Measurements from ENCODE around the gene ABCA10.
A peak's percentile ranks its signal among the peaks of the same experiment; 100 is the strongest.
"Not testable (repeated sequence)": the region's sequence is repeated elsewhere in the genome, so short reads cannot be mapped to it uniquely, and the experiment has no call there.

ABCA10 gene, protein sequence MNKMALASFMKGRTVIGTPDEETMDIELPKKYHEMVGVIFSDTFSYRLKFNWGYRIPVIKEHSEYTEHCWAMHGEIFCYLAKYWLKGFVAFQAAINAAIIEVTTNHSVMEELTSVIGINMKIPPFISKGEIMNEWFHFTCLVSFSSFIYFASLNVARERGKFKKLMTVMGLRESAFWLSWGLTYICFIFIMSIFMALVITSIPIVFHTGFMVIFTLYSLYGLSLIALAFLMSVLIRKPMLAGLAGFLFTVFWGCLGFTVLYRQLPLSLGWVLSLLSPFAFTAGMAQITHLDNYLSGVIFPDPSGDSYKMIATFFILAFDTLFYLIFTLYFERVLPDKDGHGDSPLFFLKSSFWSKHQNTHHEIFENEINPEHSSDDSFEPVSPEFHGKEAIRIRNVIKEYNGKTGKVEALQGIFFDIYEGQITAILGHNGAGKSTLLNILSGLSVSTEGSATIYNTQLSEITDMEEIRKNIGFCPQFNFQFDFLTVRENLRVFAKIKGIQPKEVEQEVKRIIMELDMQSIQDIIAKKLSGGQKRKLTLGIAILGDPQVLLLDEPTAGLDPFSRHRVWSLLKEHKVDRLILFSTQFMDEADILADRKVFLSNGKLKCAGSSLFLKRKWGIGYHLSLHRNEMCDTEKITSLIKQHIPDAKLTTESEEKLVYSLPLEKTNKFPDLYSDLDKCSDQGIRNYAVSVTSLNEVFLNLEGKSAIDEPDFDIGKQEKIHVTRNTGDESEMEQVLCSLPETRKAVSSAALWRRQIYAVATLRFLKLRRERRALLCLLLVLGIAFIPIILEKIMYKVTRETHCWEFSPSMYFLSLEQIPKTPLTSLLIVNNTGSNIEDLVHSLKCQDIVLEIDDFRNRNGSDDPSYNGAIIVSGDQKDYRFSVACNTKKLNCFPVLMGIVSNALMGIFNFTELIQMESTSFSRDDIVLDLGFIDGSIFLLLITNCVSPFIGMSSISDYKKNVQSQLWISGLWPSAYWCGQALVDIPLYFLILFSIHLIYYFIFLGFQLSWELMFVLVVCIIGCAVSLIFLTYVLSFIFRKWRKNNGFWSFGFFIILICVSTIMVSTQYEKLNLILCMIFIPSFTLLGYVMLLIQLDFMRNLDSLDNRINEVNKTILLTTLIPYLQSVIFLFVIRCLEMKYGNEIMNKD (N-terminal part only)

DNA sequence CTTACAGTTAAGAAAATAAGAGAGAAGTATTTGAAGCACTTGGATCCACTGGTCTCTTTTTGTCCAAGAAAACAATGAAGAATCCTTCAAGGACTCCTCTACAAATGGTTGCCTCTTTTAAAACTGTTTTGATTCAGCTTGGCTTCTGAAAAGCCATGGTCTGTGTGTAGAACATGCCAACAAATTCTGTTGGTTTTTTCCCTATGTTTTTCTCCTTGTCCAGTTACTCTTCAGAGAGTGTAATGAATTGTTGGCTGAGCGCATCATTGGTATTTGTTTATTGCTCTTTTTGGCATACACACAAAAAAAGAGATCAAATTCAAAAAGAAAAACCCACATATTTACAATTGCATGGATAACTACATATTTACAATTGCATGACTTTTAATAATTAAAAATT lies at the start of gene ABCA10:
Gene ABCA10 (minus strand): TSS at position 249 of the 400 bp plus-strand sequence. CDS start 3,466 bp downstream, outside the sequence.
- TF ChIP-seq ARNT (IDR thresholded peaks at IDR 0.05) = no peak
- TF ChIP-seq NFRKB (IDR thresholded peaks at IDR 0.05) = no peak
- no peak for TF ChIP-seq TARDBP (IDR thresholded peaks at IDR 0.05)
- no peak for TF ChIP-seq CTBP1 (IDR thresholded peaks at IDR 0.05; ENCODE audit: borderline replicate concordance)
- no peak for TF ChIP-seq L3MBTL2 (conservative IDR thresholded peaks at IDR 0.05)
- TF ChIP-seq HDGF (IDR thresholded peaks at IDR 0.05; ENCODE audit: borderline replicate concordance) = no peak
- TF ChIP-seq LEF1 (IDR thresholded peaks at IDR 0.05; ENCODE audit: borderline replicate concordance) = no peak
- TF ChIP-seq ZNF384 (IDR thresholded peaks at IDR 0.05) = no peak
- no peak for TF ChIP-seq SP1 (IDR thresholded peaks at IDR 0.05)
- TF ChIP-seq, protein P1, sequence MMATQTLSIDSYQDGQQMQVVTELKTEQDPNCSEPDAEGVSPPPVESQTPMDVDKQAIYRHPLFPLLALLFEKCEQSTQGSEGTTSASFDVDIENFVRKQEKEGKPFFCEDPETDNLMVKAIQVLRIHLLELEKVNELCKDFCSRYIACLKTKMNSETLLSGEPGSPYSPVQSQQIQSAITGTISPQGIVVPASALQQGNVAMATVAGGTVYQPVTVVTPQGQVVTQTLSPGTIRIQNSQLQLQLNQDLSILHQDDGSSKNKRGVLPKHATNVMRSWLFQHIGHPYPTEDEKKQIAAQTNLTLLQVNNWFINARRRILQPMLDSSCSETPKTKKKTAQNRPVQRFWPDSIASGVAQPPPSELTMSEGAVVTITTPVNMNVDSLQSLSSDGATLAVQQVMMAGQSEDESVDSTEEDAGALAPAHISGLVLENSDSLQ (IDR thresholded peaks at IDR 0.05) = no peak
- no peak for TF ChIP-seq FOXK2 (IDR thresholded peaks at IDR 0.05)
- TF ChIP-seq FOXA1 (IDR thresholded peaks at IDR 0.05) = no peak
- no peak for TF ChIP-seq ELF4 (IDR thresholded peaks at IDR 0.05)
- TF ChIP-seq BHLHE40 (IDR thresholded peaks at IDR 0.05; ENCODE audit: borderline replicate concordance) = no peak
- no peak for DNase-seq (ENCODE audit: extremely low spot score)
- ChIA-PET CTCF (interaction anchor here (0.8 kb wide), 1 partner anchor 457 kb away, joined by 5 read pairs; no protein-coding TSS in a partner anchor), POLR2A (no interaction called here)

DNA sequence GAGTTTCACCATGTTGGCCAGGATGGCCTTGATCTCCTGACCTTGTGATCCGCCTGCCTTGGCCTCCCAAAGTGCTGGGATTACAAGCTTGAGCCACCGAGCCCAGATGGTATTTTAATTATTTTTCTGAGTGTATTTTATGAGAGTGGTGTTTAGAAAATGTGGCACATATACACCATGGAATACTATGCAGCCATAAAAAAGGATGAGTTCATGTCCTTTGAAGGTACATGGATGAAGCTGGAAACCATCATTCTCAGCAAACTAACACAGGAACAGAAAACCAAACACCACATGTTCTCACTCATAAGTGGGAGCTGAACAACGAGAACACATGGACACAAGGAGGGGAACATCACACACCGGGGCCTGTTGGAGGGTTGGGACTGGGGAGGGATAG lies 47.7 kb upstream of the ABCA10 start:
- CTCF ChIA-PET; POLR2A ChIA-PET; DNase-seq (ENCODE audit: extremely low spot score): not testable (repeated sequence)

DNA sequence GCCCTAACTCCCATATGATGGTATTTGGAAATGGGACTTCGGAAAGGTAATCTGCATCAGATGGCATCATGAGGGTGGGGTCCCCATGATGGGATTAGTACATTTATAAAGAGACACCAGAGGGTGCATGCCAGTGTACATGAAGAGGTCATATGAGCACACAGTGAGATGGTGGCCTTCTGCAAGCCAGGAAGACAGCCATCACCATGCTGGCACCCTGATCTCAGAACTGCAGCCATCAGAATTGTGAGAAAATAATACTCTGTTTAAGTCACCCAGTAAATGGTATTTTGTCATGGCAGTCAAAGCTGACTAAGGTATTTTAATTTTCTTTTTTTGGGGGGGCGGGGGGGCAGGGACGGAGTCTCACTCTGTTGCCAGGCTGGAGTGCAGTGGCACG lies 47.1 kb upstream of the ABCA10 start:
- CTCF ChIA-PET = no interaction called here
- TF ChIP-seq SUZ12 (IDR thresholded peaks at IDR 0.05) (no peak), HDGF (IDR thresholded peaks at IDR 0.05; ENCODE audit: borderline replicate concordance) (no peak), ARNT (IDR thresholded peaks at IDR 0.05) (no peak), TARDBP (IDR thresholded peaks at IDR 0.05) (no peak), FOXM1 (IDR thresholded peaks at IDR 0.05; ENCODE audit: borderline replicate concordance) (no peak), SP1 (IDR thresholded peaks at IDR 0.05) (no peak), FOXK2 (IDR thresholded peaks at IDR 0.05) (no peak), ZNF384 (IDR thresholded peaks at IDR 0.05) (no peak), NFRKB (IDR thresholded peaks at IDR 0.05) (no peak), ELF4 (IDR thresholded peaks at IDR 0.05) (no peak), LEF1 (IDR thresholded peaks at IDR 0.05; ENCODE audit: borderline replicate concordance) (no peak), L3MBTL2 (conservative IDR thresholded peaks at IDR 0.05) (no peak)
- TF ChIP-seq, protein P1 (IDR thresholded peaks at IDR 0.05) = no peak
- POLR2A ChIA-PET = no interaction called here
- no peak for DNase-seq (ENCODE audit: extremely low spot score)

DNA sequence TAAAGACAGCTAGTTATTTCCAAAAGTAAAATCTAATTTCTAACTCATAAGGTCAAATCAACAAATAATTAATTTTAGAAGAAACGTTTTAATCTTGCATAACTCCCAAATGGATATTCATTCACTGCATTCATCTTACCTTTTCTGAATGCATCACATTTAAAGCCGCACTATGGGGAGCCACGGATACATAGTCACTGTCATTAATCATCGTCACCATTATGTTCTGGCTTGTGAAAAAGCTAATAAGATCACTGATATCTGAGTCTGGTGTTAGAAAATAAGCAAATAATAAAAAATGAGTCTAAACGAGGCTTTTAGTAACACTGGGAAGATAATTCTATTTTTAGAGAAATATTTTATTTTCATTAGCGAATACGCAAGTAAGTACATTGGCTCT lies 42.4 kb upstream of the ABCA10 start:
- POLR2A ChIA-PET = no interaction called here
- TF ChIP-seq, protein P1 (IDR thresholded peaks at IDR 0.05) = peak; percentile 41; the same call in 1 of the 2 replicates
- no peak for TF ChIP-seq FOXM1 (IDR thresholded peaks at IDR 0.05; ENCODE audit: borderline replicate concordance)
- TF ChIP-seq CTBP1 (IDR thresholded peaks at IDR 0.05; ENCODE audit: borderline replicate concordance) = no peak
- DNase-seq (ENCODE audit: extremely low spot score) = no peak
- CTCF ChIA-PET = interaction anchor here (0.6 kb wide), 1 partner anchor 91 kb away, joined by 3 read pairs; no protein-coding TSS in a partner anchor

DNA sequence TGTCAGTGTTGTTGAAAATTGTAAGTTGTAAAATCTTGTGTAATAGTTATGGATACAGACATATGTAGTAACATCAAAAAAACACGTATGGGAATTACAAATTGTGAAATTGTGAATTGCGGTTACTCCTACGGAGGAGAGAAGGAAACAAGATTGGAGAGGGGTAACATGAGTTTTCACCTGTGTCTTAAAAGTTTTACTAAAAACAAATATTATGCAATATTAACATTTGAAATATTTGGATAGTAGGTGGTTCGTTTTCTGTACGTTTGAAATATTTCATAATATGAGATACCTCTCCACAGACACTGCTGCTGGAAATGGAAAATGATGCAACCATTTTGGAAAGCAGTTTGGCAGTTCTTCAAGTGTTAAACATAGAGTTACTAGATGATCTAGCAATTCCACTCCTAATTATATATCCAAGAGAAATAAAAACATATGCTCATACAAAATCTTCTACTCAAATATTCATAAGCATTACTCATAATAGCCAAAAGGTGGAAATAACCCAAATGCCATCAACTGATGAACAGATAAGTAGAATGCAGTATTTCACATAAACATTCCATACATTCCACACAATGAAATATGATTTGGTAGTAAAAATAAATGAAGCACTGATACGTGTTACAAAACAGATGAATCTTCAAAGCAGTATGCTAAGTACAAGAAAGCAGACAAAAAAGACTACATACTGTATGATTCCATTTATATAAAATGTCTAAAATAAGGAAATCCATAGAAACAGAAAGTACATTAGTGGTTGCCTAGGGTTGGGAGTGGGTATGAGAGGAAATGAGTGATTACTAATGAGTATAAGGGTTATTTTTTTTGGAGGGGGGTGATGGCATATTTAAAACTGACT lies 40.7 kb upstream of the ABCA10 start:
- POLR2A ChIA-PET = no interaction called here

More for the DNA sequence above, 40.7 kb upstream of the ABCA10 start:
- CTCF ChIA-PET = no interaction called here
- no peak for DNase-seq (ENCODE audit: extremely low spot score)
- TF ChIP-seq, protein P1 (IDR thresholded peaks at IDR 0.05) = no peak
- TF ChIP-seq FOXK2 (IDR thresholded peaks at IDR 0.05) (no peak), NFRKB (IDR thresholded peaks at IDR 0.05) (no peak), SUZ12 (IDR thresholded peaks at IDR 0.05) (no peak), ZNF384 (IDR thresholded peaks at IDR 0.05) (no peak), ARNT (IDR thresholded peaks at IDR 0.05) (no peak), FOXM1 (IDR thresholded peaks at IDR 0.05; ENCODE audit: borderline replicate concordance) (no peak), L3MBTL2 (conservative IDR thresholded peaks at IDR 0.05) (no peak), HDGF (IDR thresholded peaks at IDR 0.05; ENCODE audit: borderline replicate concordance) (no peak), CTBP1 (IDR thresholded peaks at IDR 0.05; ENCODE audit: borderline replicate concordance) (no peak), SP1 (IDR thresholded peaks at IDR 0.05) (no peak), BHLHE40 (IDR thresholded peaks at IDR 0.05; ENCODE audit: borderline replicate concordance) (no peak), TARDBP (IDR thresholded peaks at IDR 0.05) (no peak)

Data from HEK293T (cell line).